ENCODE data around the gene IL23A.
A peak's percentile ranks its signal among the peaks of the same experiment; 100 is the strongest.

The IL23A gene

DNA sequence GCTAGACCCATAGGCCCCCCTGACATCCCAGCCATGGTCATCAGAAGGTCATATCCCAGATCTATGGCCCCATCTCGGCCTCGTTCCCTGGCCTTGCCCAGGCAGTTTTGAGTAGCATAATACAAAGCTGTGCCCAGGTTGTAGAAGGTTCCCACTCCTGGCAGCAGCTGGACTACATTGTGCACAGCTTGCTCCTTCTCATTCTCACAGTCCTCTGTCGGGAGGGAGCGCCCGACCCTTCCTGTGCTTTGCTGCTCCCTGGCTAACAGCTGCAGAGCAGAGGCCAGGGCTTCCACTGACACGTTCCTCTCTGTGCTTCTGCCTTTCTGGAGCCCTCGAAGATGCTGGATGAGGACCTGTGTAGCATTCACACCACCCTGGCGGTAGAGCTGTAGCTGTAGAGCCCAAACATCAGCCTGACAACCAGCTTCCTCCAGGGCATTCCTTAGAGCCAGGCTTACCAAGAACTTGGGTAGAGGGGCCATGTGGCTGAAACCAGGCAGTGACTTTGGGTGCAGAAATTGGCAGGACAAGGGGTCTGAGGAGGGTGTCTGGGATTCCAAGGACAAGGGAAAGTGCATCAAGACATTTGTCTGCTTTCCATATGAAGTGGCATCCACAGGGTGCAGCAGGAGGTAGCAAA is 22.9 kb downstream of the IL23A start:
- no peak for DNase-seq (ENCODE audit: low spot score)

DNA sequence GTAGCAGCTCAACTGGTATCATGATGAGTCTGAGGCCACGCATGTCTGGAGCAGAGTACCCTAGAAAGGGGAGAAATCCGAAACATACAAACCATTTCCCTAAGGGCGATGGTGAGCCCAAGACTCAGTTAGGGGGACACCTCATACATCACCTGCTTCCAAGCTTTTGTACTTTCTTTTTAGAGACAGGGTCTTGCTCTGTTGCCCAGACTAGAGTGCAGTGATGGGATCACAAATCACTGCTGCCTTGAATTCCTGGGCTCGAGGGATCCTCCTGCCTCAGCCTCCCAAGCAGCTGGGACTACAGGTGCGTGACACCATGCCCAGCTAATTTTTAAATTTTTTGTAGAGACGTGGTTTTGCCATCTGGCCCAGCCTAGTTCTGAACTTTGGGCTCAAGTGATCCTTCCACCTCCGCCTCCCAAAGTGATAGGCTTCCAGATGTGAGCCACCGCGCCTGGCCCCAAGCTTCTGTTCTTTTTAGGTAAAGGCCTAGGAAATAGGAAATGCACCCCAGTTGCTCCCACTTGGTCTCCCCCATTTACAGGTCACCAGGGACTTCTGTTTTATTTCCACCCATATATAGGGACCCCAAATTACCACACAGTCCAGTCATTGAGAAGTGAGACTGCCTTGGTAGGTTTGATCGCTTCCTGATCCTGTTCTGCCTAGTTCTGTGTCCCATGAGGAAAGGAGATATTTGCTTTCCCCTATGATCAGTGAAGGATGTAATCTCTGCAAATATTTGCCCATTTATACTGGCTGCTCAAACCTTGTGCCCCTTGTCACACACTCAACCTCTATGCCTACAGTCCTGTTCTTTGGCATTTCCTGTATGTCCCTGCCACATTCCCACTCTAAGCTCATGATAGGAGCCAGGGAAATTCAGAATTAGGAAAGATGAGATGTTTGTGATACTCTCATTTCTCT is 23.7 kb downstream of the IL23A start, which contains the start of gene APOF:
Gene APOF, minus strand, starts transcription at position 728 of the 930 bp plus-strand sequence. Its CDS starts 112 bp downstream, at position 616.
- no peak for DNase-seq (ENCODE audit: low spot score)

DNA sequence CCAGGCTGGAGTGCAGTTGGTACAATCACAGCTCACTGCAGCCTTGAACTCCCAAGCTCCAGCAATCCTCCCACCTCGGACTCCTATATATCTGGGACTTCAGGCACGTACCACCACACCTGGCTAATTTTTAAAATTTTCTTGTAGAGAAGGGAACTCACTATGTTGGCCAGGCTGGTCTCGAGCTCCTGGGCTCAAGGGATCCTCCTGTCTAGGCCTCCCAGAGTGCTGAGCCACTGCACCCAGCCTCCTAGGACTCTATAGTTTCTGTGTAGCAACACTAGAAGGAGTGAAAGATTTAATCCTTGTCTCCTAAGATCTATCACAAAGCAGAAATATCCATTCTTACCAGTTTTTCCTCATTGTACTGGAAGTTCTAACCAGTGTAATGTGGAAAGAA is 28.3 kb downstream of the IL23A start:
- no peak for DNase-seq (ENCODE audit: low spot score)

DNA sequence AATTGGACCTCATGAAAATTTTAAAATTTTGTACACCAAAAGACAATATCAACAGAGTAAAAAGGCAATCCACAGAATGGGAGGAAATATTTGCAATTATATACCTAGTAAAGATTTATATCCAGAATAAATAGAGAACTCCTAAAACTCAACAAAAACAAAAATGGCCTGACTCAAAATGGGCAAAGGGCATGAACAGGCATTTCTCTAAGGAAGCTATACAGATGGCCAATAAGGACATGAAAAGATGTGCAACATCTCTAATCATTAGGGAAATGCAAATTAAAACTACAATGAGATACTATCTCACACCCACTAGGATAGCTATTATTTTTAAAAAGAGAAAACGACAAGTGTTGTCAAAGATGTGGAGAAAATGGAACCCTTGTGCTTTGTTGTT is 34.8 kb downstream of the IL23A start:
- DNase-seq (ENCODE audit: low spot score), result no peak

DNA sequence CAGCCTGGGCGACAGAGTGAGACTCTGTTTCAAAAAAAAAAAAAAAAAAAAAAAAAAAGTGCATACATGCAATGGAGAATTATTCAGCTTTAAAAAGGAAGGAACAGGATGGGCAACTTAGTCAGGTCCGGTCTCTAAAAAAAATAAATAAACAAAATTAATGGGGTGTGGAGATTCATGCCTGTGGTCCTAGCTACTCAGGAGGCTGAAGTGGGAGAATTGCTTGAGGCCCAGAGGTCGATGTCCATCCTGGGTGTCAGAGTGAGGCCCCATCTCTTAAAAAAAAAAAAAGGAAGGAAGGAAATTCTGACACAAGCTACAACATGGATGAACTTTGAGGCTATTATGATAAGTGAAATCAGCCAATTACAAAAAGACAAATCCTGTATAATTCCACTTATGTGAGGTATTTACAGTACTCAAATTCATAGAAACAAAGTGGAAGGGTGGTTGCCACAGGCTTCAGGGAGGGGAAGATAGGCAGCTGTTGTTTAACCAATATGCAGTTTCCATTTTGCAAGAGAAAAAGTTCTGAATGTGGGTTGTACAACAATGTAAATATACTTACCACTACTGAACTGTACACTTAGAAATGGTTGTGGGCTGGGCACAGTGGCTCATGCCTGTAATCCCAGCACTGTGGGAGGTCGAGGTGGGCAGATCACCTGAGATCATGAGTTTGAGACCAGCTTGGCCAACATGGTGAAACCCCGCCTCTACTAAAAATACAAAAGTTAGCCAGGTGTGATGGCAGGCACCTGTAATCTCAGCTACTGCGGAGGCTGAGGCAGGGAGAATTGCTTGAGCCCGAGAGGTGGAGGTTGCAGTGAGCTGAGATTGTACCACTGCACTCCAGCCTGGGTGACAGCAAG is 36.3 kb downstream of the IL23A start:
- DNase-seq (ENCODE audit: low spot score), result no peak

DNA sequence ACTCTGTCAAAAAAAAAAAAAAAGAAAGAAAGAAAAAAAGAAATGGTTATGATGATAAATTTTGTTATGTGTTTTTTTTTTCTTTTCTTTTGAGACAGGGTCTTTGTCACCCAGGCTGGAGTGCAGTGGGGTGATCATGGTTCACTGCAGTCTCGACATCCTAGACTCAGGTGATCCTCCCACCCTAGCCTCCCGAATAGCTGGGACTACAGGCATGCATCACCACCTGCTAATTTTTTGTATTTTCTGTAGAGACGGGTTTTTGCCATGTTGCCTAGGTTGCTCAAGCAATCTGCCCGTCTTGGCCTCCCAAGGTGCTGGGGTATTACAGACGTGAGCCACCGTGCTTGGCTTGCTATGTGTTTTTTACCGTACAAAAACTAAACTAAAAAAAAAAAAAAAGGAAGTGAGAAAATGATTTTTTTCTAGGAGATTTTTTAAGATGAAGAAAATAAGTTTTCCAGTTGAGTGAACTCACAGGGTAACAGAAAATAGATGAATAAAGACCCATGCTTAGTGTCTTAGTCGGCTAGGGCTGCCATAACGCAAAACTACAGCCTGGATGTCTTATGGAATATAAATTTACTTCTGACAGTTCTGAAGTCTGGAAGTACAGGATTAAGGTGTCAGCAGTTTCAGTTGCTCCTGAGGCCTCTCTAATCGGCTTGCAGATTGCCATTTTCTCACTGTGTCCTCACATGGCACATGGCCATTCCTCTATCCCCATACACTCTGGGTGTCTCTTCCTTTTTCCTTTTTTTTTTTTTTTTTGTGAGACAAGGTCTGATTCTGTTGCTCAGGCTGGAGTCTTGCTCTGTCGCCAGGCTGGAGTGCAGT is 37.1 kb downstream of the IL23A start:
- peak; percentile 22 for DNase-seq (ENCODE audit: low spot score)

DNA sequence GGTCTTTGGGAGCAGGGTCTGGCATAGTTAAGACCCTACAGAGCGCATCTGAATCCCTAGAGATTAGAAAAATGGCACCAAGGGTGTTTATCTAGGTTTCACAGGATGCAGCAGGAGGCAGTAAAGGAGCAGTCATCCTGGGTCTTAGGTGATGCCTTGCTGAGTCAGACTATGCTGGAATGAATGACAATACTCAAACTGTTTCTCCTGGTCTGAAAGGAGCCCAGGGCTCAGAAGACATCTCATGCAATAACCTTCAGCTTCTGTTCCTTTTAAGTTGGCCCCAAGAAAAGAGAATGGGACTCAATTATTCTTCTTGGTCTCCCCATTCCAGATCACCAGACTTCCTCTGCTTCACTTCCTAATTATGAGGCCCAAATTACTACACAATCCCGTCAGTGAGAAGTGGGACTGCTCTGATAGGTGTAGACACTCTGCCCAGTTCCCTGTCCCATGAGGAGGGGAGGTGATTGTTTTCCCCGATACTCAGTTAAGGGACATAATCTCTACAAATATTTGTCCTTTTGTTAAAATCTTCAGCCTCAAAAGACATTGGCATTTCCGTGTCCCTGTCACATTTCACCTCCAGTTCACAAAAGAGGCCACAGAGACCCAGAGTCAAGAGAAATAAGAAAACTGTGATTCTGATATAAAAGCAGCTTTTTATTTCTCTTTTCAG is 38.8 kb downstream of the IL23A start:
- DNase-seq (ENCODE audit: low spot score), result no peak

DNA sequence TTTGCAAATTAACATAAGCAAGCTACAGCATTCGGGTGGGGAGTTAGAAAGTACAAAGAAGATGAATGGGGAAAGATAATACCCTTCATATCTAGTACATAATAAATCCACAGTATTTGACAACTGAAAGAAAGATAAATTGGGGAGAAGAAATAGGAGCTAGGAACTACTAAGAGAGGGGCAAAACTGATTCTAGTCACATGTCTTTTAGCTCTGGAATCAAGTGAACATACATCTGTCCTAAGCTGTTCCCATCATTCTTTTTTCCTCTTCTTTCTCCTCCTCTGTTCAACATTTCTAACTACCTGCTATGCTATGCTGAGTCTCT is 39.3 kb downstream of the IL23A start:
- DNase-seq (ENCODE audit: low spot score), result no peak

DNA sequence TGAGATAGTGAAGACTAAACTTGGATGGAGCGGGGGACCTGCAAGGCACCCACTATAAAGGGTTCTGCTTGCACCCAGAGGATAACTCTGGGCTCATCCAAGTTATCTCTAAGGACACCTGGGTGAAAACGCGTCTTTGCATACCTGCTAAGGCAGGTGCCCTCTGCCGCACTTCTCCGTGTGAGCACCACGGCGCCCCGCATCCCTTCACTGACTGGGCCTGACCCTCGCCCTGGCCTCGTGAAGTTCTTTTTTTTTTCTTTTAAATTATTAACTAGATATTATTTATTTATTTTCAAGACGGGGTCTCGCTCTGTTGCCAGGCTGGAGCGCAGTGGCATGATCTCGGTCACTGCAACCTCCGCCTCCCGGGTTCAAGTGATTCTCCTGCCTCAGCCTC is 43.9 kb downstream of the IL23A start:
- DNase-seq (ENCODE audit: low spot score), result no peak

DNA sequence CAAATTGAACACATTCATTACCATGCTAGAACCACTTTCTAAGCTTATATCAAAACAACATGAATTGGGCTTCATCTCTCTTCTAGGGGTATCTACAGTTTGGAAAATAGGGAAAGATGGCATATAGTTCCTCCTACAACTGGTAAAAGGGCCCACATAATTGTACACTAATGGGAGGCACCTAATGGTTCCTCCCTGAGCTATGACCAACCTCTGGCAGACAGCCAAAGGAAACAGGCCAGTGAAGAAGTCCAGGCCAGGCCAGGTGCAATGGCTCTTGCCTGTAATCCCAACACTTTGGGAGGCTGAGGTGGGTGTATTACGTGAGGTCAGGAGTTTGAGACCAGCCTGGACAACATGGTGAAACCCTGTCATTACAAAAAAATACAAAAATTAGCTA is 47.2 kb downstream of the IL23A start:
- DNase-seq (ENCODE audit: low spot score), result no peak

DNA sequence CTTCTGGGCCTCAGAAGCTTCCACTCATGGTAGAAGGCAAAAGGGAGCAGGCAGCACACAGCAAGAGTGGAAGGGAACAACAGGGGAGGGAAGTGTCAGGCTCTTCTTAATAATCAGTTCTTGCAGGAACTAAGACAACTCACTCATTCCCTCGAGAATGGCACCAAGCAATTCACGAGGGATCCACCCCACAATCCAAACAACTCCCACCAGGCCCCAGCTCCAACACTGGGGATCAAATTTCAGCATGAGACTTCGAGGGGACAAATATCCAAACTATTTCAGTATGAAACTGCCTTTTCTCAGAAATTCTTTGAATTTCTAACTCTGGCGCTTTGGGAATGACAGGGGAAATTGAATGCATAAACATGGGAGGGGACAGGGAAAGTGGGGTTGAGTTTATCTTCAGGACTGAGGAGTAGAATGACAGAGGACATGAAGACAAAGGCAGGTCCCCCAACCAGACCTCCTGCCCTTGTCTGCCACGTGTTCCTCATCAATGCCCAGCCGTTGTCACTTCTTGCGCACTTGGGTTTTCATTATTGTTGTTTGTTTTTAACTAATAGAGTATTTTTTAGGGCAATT is 48.6 kb downstream of the IL23A start:
- DNase-seq (ENCODE audit: low spot score), result no peak

DNA sequence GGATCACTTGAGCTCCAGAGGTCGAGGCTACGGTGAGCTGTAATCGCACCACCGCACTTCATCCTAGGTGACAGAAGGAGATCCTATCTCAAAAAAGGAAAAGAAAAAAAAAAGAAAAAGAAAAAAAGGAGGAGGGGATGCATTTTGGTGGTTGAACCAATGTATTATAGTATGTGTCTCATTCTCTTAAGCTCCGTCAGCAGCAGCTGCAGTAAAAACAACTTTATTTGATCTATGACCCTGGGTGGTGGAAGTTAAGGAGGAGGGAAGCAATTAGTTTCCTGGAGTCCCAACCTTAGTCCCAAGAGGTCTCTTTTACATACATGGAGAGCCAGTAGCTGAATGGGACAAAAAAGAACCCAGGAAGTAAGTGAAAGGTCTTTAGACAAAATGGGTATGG is 50.7 kb downstream of the IL23A start:
- DNase-seq (ENCODE audit: low spot score), result no peak

Measured in germinal center (tissue), 1 donor.